Measurements from ENCODE around the gene PLEKHJ1. TPM values are rescaled to one million over a fixed set of nuclear protein-coding genes. Genes with fewer than 3 reads are reported as not detected.
"Not testable (repeated sequence)": the region's sequence is repeated elsewhere in the genome, so short reads cannot be mapped to it uniquely, and the experiment has no call there.

The PLEKHJ1 gene
- total RNA-seq, 2 donors from 2014 or later = 47.5 to 89.0 TPM

DNA sequence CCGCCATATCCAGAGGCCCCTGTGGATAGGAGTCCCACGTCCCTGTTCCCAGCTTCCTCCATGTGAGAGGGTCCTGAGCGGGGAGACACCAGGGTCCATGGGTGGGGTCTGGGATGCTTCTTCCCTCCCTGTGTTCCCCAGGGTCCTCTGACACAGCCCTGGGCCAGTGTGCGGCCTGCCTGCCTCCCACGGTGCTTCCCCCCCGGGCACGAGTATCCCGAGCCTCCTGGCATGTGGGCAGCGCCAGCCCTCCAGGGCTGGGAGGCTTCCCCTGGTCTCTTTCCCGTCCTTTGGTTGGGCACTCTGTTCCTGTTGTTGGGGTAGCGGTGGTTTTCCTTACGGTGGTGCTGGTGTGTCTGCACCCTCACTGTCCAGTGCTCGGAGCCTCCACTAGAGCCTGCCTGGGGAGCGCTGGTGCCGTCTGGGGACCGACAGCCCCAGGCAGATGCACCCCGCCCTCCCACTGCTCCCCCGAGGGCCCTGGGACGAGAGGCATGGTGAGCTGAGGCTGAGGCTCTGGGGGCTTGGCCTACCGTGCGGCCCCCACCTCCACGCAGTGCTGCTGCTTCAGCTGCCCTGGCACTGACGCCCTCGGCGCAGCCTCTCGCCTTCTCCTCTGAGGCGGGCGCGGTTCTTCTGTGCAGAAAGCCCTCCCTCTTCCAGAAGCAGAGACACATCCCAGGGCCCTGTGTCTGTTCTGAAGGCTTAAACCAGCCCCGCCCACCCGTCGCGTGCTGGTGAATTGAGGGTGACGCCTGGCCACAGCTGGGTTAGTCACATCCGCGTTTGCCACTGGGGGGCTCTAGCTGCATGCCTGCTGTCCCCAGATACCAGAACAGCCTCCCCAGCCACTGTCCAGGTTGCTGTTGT is 27.9 kb downstream of the PLEKHJ1 start:
- peak; percentile 35 for ATAC-seq
- peaks cover 0 to 18% of the 10 kb centered on the region in 2 donors for H3K36me3 ChIP-seq (replicated peaks in 1 of 2; ENCODE audit: insufficient read depth in 1 of 2, low read depth in 2 of 2)

GRCh38 chr19:2207008-2207407 is 29.1 kb downstream of the PLEKHJ1 start:
- ATAC-seq = no peak
- no peak for TF ChIP-seq CTCF (IDR thresholded peaks at IDR 0.05)
- TF ChIP-seq POLR2A (IDR thresholded peaks at IDR 0.05) = no peak
- intact Hi-C loops (cut with DNase I) = no loop called here

More for the DNA sequence above, 27.9 kb downstream of the PLEKHJ1 start:
- TF ChIP-seq CTCF (IDR thresholded peaks at IDR 0.05) (no peak), POLR2A (IDR thresholded peaks at IDR 0.05) (no peak)
- peak in 3 of 4 donors; percentile 30 to 46 (median 33) for DNase-seq
- no peaks in the 10 kb centered on the region for H3K27me3 ChIP-seq
- intact Hi-C loops (cut with DNase I) = no loop called here
- WGBS, 2 donors = 76 to 84% methylated on average over 20 to 34 of the region's 36 CpGs
- H3K27ac ChIP-seq = no peak overlapping the region
- no peak overlapping the region for H3K4me3 ChIP-seq
- H3K9me3 ChIP-seq = no peaks in the 10 kb centered on the region
- no peaks in the 10 kb centered on the region for H3K4me1 ChIP-seq

DNA sequence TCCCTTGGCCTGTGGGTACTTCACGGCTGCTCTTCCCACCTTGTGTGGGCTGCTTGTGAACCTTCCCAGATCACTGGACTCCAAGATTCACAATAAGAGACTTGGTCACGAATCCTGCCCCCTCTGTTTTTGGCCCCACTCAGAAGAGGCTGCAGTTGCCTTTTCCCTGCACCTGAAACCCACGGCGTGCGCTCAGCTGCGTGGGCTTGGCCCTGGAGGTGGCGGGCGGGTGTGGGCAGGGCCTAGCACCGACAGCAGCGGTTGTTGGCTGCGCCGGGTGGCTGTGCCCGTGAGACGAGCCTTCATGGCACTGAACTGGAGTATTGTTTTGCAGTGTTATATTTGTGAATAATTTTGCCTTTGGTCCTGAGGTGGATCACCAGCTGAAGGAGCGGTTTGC is 33.8 kb downstream of the PLEKHJ1 start:
- Histone ChIP-seq H3K27ac (no peak overlapping the region), H3K4me3 (no peak overlapping the region), H3K4me1 (no peaks in the 10 kb centered on the region), H3K27me3 (no peaks in the 10 kb centered on the region), H3K9me3 (no peaks in the 10 kb centered on the region), H3K36me3 (replicated peaks in 1 of 2; ENCODE audit: insufficient read depth in 1 of 2, low read depth in 2 of 2) (peaks cover 0 to 2% of the 10 kb centered on the region in 2 donors)
- WGBS, 2 donors = 90 to 94% methylated on average over 9 to 15 of the region's 15 CpGs
- TF ChIP-seq POLR2A (IDR thresholded peaks at IDR 0.05) = no peak
- TF ChIP-seq CTCF (IDR thresholded peaks at IDR 0.05) = no peak
- ATAC-seq = no peak
- intact Hi-C loops (cut with DNase I) = no loop called here
- DNase-seq = no peak

More at GRCh38 chr19:2207008-2207407, 29.1 kb downstream of the PLEKHJ1 start:
- WGBS, 2 donors = 75 to 92% methylated on average over 1 to 15 of the region's 15 CpGs
- Histone ChIP-seq H3K27me3 (no peaks in the 10 kb centered on the region), H3K4me1 (no peaks in the 10 kb centered on the region), H3K9me3 (no peaks in the 10 kb centered on the region), H3K4me3 (no peak overlapping the region), H3K27ac (no peak overlapping the region), H3K36me3 (replicated peaks in 1 of 2; ENCODE audit: insufficient read depth in 1 of 2, low read depth in 2 of 2) (peaks cover 0 to 16% of the 10 kb centered on the region in 2 donors)
- DNase-seq = no peak

DNA sequence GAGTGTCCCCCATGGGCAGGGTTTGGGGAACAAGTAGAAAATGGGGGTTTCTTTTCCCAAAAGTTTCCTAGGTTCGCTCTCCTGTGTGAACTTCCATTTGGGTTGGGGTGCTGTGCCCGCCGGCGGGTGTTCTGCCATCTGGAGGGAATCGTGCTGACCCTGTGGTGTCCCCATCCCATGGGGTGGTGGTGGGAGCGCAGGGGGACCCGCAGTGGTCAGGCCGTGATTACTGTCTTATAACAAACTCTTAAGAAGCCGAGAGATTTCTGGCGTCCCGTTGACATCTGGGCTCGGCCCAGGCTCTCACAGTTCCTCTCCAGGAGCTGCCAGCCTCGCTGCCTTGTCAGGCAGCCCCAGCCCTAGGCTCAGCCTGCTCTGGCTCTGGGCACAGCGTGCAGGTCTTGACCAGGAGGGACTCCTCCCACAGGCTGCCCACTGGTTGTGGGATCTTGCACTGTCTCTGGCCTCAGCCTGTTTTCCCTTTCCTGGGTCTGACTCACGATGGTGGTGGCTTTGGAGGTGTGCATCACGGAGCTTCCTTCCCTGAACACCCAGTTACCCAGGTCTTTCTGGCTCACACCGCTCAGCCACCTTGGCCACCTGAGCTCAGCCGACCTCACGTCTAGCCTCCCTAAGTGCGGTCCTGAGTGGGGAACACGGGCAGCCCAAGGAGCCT is 34.5 kb downstream of the PLEKHJ1 start:
- no peak overlapping the region for H3K27ac ChIP-seq
- DNase-seq (no peak), ATAC-seq (no peak)
- intact Hi-C loops (cut with DNase I) = no loop called here
- no peaks in the 10 kb centered on the region for H3K27me3 ChIP-seq
- H3K4me1 ChIP-seq = no peaks in the 10 kb centered on the region
- TF ChIP-seq CTCF (IDR thresholded peaks at IDR 0.05) = no peak
- TF ChIP-seq POLR2A (IDR thresholded peaks at IDR 0.05) = no peak
- peaks cover 0 to 2% of the 10 kb centered on the region in 2 donors for H3K36me3 ChIP-seq (replicated peaks in 1 of 2; ENCODE audit: insufficient read depth in 1 of 2, low read depth in 2 of 2)
- H3K9me3 ChIP-seq = no peaks in the 10 kb centered on the region
- WGBS, 2 donors = 93 to 99% methylated on average over 16 to 21 of the region's 21 CpGs
- H3K4me3 ChIP-seq = no peak overlapping the region

DNA sequence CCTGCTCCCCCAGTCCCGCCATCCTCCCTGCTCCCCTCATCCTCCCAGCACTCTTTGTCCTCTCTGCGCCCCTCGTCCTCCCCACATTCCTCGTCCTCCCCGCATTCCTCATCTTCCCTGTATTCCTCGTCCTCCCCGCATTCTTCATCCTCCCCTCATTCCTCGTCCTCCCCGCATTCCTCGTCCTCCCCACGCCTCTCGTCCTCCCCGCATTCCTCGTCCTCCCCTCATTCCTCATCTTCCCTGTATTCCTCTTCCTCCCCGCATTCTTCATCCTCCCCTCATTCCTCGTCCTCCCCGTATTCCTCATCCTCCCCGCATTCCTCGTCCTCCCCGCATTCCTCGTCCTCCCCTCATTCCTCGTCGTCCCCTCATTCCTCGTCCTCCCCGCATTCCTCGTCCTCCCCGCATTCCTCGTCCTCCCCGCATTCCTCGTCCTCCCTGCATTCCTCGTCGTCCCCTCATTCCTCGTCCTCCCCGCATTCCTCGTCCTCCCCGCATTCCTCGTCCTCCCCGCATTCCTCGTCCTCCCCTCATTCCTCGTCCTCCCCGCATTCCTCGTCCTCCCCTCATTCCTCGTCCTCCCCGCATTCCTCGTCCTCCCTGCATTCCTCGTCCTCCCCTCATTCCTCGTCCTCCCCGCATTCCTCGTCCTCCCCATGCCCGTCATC is 35.4 kb downstream of the PLEKHJ1 start:
- H3K36me3 ChIP-seq (replicated peaks in 1 of 2; ENCODE audit: insufficient read depth in 1 of 2, low read depth in 2 of 2); H3K4me3 ChIP-seq; intact Hi-C loops (cut with DNase I); ATAC-seq; DNase-seq; H3K4me1 ChIP-seq; H3K9me3 ChIP-seq; H3K27me3 ChIP-seq; H3K27ac ChIP-seq: not testable (repeated sequence)
- WGBS, 2 donors = 94 to 97% methylated on average over 39 to 50 of the region's 50 CpGs
